ENCODE results near the gene RBM6. TPM values are rescaled to one million over a fixed set of nuclear protein-coding genes. Genes with fewer than 3 reads are reported as not detected.

Gene RBM6
- total RNA-seq, 1 experiment from 2014 or later = 88.3 TPM

DNA sequence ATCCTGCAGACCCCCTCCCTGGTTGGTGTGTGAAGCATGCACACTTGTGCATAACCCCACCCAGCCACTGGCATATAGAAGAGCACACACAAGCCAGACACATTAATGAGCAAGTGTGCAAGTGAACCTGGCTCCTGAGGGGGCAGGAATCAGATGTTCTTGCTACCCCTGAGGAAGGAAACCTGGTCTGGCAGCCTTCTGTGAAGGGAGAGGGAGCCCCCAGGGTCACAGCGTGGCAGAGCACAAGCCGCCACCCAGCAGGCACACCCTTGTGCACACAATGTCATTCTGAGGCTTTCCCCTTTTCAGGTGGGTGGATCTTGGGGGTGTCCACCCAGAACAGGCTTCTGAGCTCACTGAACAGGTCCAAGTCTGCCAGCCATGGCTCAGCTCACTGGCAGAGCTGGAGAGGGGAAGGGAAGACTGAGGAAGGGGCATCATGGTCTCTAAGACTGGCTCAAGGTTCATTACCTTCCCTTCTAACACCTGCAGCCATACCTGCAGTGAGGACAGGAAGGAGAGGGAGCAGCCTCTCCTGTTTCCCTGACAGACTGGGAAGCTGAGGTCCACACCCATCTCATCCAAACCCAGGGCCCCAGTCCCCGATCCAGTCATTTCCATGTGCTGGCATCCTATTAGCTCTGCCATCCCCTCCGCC is 183.6 kb downstream of the RBM6 start:
- no peak overlapping the region for H3K4me3 ChIP-seq (ENCODE audit: low read length)
- H3K27me3 ChIP-seq (ENCODE audit: low read length) = no peaks in the 10 kb centered on the region
- H3K79me2 ChIP-seq (ENCODE audit: low read length) = no peaks in the 10 kb centered on the region
- no peaks in the 10 kb centered on the region for H3K4me1 ChIP-seq (ENCODE audit: low read length)
- peaks cover 15% of the 10 kb centered on the region; the same call in 1 of the 2 replicates for H4K20me1 ChIP-seq (ENCODE audit: insufficient read depth, low read depth, low read length)
- H3K9ac ChIP-seq (ENCODE audit: low read length) = no peak overlapping the region
- H3K9me2 ChIP-seq (replicated peaks; ENCODE audit: insufficient read depth, low read length) = no peaks in the 10 kb centered on the region
- H3K36me3 ChIP-seq (ENCODE audit: insufficient read depth, low read length) = no peaks in the 10 kb centered on the region
- H3K9me3 ChIP-seq (ENCODE audit: low read length) = no peaks in the 10 kb centered on the region
- no peak overlapping the region for H3K27ac ChIP-seq (ENCODE audit: low read length)
- no peak for DNase-seq
- no peak overlapping the region for H3K4me2 ChIP-seq (ENCODE audit: low read depth, low read length, poor library complexity, severe bottlenecking)
- no peak overlapping the region for H2AFZ ChIP-seq (ENCODE audit: low read length)

DNA sequence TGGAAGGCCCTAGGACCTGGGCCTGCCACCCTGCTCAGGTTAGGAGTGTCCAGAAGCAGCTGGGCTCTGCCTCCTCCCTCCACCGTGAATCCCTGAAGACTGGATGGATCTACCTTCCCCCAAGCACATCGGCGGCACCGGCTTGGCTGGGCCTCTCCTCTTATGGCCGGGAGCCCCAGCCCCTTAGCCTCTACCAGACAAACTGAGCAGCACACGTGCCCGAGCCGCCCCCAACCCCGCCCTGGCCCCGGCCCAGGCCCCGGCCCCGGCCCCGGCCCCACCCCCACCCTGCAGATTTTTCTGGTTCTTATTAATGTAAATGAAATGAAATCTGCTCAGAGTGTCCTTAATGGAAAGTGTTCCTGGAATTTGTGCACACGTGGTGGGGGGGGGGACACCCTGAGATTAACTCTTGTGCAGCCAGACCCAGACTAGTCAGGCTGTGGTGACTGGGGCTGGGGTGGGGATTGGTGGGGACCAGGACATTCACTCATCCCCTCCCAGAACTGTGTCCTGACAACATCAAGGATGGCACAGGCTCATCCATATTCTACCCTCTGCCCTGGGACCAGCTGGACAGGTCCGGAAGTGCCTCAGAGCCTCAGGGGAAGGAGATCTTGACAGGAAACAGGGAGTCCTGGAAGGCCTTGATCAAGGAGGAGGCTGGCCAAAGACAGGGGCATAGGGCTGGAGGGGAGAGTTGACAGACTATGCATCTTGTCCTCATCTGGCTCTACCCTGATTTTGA is 184.3 kb downstream of the RBM6 start:
- H3K9me3 ChIP-seq (ENCODE audit: low read length) = no peaks in the 10 kb centered on the region
- H3K4me2 ChIP-seq (ENCODE audit: low read depth, low read length, poor library complexity, severe bottlenecking) = no peak overlapping the region
- no peaks in the 10 kb centered on the region for H3K36me3 ChIP-seq (ENCODE audit: insufficient read depth, low read length)
- H4K20me1 ChIP-seq (ENCODE audit: insufficient read depth, low read depth, low read length) = peaks cover 15% of the 10 kb centered on the region; the same call in 1 of the 2 replicates
- no peak overlapping the region for H3K9ac ChIP-seq (ENCODE audit: low read length)
- H3K27me3 ChIP-seq (ENCODE audit: low read length) = no peaks in the 10 kb centered on the region
- H3K27ac ChIP-seq (ENCODE audit: low read length) = no peak overlapping the region
- no peak overlapping the region for H2AFZ ChIP-seq (ENCODE audit: low read length)
- H3K9me2 ChIP-seq (replicated peaks; ENCODE audit: insufficient read depth, low read length) = no peaks in the 10 kb centered on the region
- H3K79me2 ChIP-seq (ENCODE audit: low read length) = no peaks in the 10 kb centered on the region
- no peak overlapping the region for H3K4me3 ChIP-seq (ENCODE audit: low read length)
- DNase-seq = no peak
- no peaks in the 10 kb centered on the region for H3K4me1 ChIP-seq (ENCODE audit: low read length)

DNA sequence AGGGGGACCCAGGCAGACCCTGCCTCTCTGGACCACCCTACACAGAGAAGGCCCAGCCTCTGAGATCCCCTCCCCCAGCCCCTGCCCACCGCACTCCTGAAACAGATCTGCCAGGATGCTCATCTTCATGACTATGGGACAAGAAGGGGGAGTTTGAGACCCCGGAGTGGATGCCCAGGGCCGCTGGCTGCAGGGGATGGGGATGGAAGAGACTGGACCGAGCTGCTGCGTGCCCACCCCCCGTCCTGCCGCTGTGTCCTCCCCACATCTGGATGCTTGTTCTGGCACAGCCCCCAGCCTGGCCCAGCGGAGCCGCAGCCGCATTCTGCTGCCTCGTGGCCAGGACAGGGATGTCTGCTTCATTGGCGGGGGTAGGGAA is 184.8 kb downstream of the RBM6 start:
- Histone ChIP-seq H3K27me3 (ENCODE audit: low read length) (no peaks in the 10 kb centered on the region), H4K20me1 (ENCODE audit: insufficient read depth, low read depth, low read length) (peaks cover 15% of the 10 kb centered on the region; the same call in 1 of the 2 replicates), H3K9ac (ENCODE audit: low read length) (no peak overlapping the region), H3K4me3 (ENCODE audit: low read length) (no peak overlapping the region), H2AFZ (ENCODE audit: low read length) (no peak overlapping the region), H3K9me2 (replicated peaks; ENCODE audit: insufficient read depth, low read length) (no peaks in the 10 kb centered on the region), H3K36me3 (ENCODE audit: insufficient read depth, low read length) (no peaks in the 10 kb centered on the region), H3K79me2 (ENCODE audit: low read length) (no peaks in the 10 kb centered on the region), H3K4me2 (ENCODE audit: low read depth, low read length, poor library complexity, severe bottlenecking) (no peak overlapping the region), H3K4me1 (ENCODE audit: low read length) (no peaks in the 10 kb centered on the region), H3K27ac (ENCODE audit: low read length) (no peak overlapping the region), H3K9me3 (ENCODE audit: low read length) (no peaks in the 10 kb centered on the region)
- DNase-seq = no peak

DNA sequence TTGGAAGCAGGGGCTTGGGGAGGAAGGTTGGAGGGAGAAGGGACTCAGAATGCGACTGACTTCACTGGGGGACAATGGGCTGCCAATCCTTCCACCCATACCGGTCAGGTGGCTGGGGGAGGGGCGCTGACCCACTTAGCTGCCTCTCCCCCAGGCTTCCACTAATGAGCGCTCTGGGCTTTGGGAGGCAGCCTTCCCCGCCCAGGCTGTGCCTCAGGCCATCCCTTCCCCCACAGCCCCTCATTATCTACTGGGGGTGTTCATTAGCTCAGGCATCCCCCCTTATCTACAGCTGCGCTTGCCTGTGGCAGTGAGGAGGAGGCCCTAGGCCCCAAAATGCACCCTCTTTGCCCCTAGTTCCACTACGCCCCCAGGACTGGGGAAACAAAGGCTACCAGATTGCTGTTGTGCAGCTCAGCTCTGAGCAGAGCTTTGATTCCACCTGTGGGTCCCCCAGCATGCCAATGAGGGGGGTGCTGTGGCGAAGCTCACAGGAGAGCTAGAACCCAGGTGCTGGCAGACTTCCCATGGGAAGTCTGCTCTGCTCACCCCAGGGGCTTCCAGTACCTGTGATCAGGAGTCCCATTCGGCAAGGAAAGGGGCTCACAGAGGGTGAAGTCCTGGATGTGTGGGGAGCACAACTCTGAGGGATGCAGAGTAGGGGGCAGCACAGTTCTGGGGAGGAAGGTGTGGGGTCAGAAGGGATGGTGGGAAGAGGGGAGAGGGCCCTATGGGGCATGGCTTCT is 185.8 kb downstream of the RBM6 start:
- no peaks in the 10 kb centered on the region for H3K9me2 ChIP-seq (replicated peaks; ENCODE audit: insufficient read depth, low read length)
- no peaks in the 10 kb centered on the region for H3K4me1 ChIP-seq (ENCODE audit: low read length)
- no peak overlapping the region for H3K4me2 ChIP-seq (ENCODE audit: low read depth, low read length, poor library complexity, severe bottlenecking)
- H3K27ac ChIP-seq (ENCODE audit: low read length) = no peak overlapping the region
- H3K27me3 ChIP-seq (ENCODE audit: low read length) = no peaks in the 10 kb centered on the region
- H3K4me3 ChIP-seq (ENCODE audit: low read length) = no peak overlapping the region
- no peaks in the 10 kb centered on the region for H3K79me2 ChIP-seq (ENCODE audit: low read length)
- no peak overlapping the region for H2AFZ ChIP-seq (ENCODE audit: low read length)
- no peaks in the 10 kb centered on the region for H3K36me3 ChIP-seq (ENCODE audit: insufficient read depth, low read length)
- H3K9ac ChIP-seq (ENCODE audit: low read length) = no peak overlapping the region
- no peak for DNase-seq
- H4K20me1 ChIP-seq (ENCODE audit: insufficient read depth, low read depth, low read length) = peaks cover 7% of the 10 kb centered on the region; the same call in 1 of the 2 replicates
- no peaks in the 10 kb centered on the region for H3K9me3 ChIP-seq (ENCODE audit: low read length)

DNA sequence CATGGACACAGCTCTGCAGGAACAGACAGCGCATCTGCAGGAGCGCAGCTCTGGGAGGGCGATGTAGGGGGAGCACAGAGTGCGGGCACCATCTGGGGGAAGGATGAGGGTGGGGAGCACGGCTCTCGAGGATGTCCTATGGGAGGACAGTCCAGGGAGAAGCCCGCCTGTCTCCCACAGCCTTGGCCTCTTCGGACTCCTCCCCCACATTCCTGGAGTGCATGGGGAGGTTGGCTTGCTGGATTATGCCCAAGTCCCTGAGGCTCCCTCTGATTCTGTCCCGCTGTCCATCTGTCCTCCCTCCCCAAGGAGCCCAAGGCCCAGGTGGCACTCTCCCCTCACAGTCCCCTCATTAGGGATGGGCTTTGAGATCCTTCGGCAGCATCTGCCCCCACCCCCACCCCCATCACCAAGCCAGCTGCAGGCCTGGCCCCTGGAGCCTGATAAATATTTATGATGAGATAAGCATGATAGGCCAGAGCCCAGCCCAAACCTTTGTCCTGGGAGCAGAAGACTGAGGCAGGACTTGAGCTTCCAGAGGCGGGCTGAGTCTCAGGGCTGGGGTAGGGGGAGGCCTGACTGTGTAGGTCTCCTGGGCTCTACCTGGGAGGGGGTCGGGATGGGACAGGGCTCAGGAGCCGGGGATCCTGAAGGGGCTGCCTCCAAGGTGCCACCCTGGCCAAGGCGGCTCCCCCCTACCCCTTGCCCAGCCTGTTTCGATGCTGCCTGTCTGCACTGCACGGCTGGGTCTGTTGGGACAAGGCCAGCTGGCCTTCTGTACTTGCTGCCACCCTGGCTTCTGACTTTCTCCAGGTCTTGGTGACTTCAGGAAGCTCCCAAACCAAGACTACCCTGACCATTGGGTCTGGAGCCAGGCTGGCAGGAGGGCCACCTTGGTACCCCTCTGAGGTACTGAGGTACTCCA is 186.6 kb downstream of the RBM6 start:
- H3K4me3 ChIP-seq (ENCODE audit: low read length) = no peak overlapping the region
- no peak overlapping the region for H3K4me2 ChIP-seq (ENCODE audit: low read depth, low read length, poor library complexity, severe bottlenecking)
- no peak overlapping the region for H3K9ac ChIP-seq (ENCODE audit: low read length)

More for the DNA sequence above, 186.6 kb downstream of the RBM6 start:
- H3K27me3 ChIP-seq (ENCODE audit: low read length) = no peaks in the 10 kb centered on the region
- 0 out of 2 replicates have a peak, but pooled peaks cover 4% of the 10 kb centered on the region for H4K20me1 ChIP-seq (ENCODE audit: insufficient read depth, low read depth, low read length)
- no peaks in the 10 kb centered on the region for H3K4me1 ChIP-seq (ENCODE audit: low read length)
- H2AFZ ChIP-seq (ENCODE audit: low read length) = no peak overlapping the region
- H3K9me2 ChIP-seq (replicated peaks; ENCODE audit: insufficient read depth, low read length) = no peaks in the 10 kb centered on the region
- no peak overlapping the region for H3K27ac ChIP-seq (ENCODE audit: low read length)
- no peaks in the 10 kb centered on the region for H3K36me3 ChIP-seq (ENCODE audit: insufficient read depth, low read length)
- no peaks in the 10 kb centered on the region for H3K79me2 ChIP-seq (ENCODE audit: low read length)
- DNase-seq = no peak
- no peaks in the 10 kb centered on the region for H3K9me3 ChIP-seq (ENCODE audit: low read length)

Other genes with a start within 250 kb of the RBM6 start
- 3.8 TPM in 1 of 2 replicates, not detected in the other for gene AMIGO3, start 220.5 kb upstream of the RBM6 start, total RNA-seq (2014; rRNA removed; shearing (Covaris generic); ENCODE audit: low replicate concordance)
- gene GMPPB, start 216.2 kb upstream of the RBM6 start, total RNA-seq (2014; rRNA removed; shearing (Covaris generic); ENCODE audit: low replicate concordance) = 10.1 and 13.6 TPM in 2 replicates
- gene IP6K1, start 153.6 kb upstream of the RBM6 start, total RNA-seq (2014; rRNA removed; shearing (Covaris generic); ENCODE audit: low replicate concordance) = 22.3 and 27.3 TPM in 2 replicates
- gene CDHR4, start 140.3 kb upstream of the RBM6 start, total RNA-seq (2014; rRNA removed; shearing (Covaris generic); ENCODE audit: low replicate concordance) = not detected in 2 replicates
- 5.7 and 9.8 TPM in 2 replicates for gene INKA1, start 136.9 kb upstream of the RBM6 start, total RNA-seq (2014; rRNA removed; shearing (Covaris generic); ENCODE audit: low replicate concordance)
- 10.5 and 24.4 TPM in 2 replicates for gene UBA7, start 126.2 kb upstream of the RBM6 start, total RNA-seq (2014; rRNA removed; shearing (Covaris generic); ENCODE audit: low replicate concordance)
- 5.9 and 9.2 TPM in 2 replicates for gene TRAIP, start 83.6 kb upstream of the RBM6 start, total RNA-seq (2014; rRNA removed; shearing (Covaris generic); ENCODE audit: low replicate concordance)
- gene CAMKV, start 70.2 kb upstream of the RBM6 start, total RNA-seq (2014; rRNA removed; shearing (Covaris generic); ENCODE audit: low replicate concordance) = 3.2 and 7.8 TPM in 2 replicates
- gene MST1R, start 36.3 kb upstream of the RBM6 start, total RNA-seq (2014; rRNA removed; shearing (Covaris generic); ENCODE audit: low replicate concordance) = not detected in 2 replicates
- gene MON1A, start 10.3 kb upstream of the RBM6 start, total RNA-seq (2014; rRNA removed; shearing (Covaris generic); ENCODE audit: low replicate concordance) = 9.6 and 9.8 TPM in 2 replicates
- gene RBM5, start 148.8 kb downstream of the RBM6 start, total RNA-seq (2014; rRNA removed; shearing (Covaris generic); ENCODE audit: low replicate concordance) = 179 and 239 TPM in 2 replicates
- not detected in 2 replicates for gene SEMA3F, start 215.2 kb downstream of the RBM6 start, total RNA-seq (2014; rRNA removed; shearing (Covaris generic); ENCODE audit: low replicate concordance)